GOT3 (cell line): ENCODE measurements around the gene KRTAP10-9.
"Not testable (repeated sequence)": the region's sequence is repeated elsewhere in the genome, so short reads cannot be mapped to it uniquely, and the experiment has no call there.

Experiments used
- DNase-seq: peaks from one replicate; lab custom pipeline; 2025; ENCODE audit warnings: mixed read lengths; lab: John Stamatoyannopoulos, UW

The KRTAP10-9 gene

DNA sequence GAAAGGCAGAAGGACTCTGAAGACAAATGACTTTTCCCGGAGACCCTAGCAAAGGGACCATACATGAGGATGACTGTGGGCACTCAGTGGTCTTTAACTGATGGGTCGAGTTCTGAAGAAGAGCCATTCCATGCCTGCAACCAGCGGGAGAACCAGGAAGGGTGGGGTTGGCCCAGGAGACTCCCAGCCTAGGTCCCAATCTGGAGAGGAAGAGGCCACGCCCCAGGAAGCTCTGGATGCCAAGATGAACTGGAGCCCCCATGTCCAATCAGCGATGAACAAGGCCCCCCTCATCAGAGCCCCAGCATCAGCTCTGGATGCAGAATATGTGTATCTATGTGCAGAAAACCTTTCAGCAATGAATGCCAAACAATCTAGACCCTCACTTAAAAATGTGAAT, 13.9 kb downstream of the KRTAP10-9 start:
- no peak for DNase-seq

DNA sequence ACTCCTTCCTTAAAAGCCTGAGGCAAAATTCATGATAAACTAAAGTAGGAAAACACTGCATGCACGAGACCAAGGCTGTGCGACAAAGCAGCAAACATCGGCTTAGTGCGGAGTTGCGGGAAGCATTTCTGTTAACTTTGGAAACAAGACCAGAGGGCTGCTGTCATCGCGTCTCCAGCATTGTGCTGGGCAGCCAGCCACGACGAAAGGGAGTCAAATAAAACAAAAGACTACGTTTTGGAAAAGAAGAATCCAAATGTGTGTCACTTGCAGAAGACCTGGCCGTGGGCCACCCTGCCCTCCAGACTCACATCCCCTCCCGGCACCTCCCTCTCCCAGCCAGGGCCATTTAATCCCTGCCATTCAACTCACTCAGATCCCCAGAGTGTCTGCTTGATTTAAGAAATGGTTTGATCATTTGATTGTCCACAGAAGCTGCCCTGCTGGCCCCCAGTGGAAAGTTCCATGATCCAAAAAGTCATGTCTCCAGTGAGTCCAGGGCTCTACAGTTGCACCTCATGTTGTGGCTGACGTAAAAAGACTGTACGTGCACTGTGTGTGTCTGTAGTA, 16.9 kb downstream of the KRTAP10-9 start:
- no peak for DNase-seq

GRCh38 chr21:44644878-44645277, 18.0 kb downstream of the KRTAP10-9 start:
- no peak for DNase-seq

DNA sequence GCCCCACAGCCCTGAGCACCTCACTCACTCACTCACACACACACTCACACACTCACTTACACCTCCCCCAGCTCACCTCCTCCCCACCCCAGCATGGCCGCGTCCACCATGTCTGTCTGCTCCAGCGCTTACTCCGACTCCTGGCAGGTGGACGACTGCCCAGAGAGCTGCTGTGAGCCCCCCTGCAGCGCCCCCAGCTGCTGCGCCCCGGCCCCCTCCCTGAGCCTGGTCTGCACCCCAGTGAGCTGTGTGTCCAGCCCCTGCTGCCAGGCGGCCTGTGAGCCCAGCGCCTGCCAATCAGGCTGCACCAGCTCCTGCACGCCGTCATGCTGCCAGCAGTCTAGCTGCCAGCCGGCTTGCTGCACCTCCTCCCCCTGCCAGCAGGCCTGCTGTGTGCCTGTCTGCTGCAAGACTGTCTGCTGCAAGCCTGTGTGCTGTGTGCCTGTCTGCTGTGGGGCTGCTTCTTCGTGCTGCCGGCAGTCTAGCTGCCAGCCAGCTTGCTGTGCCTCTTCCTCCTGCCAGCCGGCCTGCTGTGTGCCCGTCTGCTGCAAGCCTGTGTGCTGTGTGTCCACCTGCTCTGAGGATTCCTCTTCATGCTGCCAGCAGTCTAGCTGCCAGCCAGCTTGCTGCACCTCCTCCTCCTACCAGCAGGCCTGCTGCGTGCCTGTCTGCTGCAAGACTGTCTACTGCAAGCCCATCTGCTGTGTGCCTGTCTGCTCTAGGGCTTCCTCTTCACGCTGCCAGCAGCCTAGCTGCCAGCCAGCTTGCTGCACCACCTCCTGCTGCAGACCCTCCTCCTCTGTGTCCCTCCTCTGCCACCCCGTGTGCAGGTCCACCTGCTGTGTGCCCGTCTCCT, 19.7 kb downstream of the KRTAP10-9 start, which contains the start of gene KRTAP10-11:
Gene KRTAP10-11, plus strand, starts transcription at position 49 of the 856 bp plus-strand sequence. Its CDS starts 45 bp downstream, at position 94.
- DNase-seq = not testable (repeated sequence)

DNA sequence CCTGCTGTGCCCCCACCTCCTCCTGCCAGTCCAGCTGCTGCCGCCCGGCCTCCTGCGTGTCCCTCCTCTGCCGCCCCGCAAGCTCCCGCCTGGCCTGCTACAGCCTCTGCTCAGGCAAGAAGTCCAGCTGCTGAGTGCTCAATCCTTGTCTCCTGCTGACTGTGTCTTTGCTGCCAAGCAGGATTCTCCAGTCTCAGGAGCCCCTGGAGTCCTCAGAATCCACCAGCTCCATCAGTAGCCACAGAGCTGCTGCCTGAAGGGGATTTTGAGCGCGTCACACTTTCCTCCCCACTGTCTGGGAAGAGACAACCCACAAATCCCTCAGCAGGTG, 20.3 kb downstream of the KRTAP10-9 start:
- DNase-seq = no peak

DNA sequence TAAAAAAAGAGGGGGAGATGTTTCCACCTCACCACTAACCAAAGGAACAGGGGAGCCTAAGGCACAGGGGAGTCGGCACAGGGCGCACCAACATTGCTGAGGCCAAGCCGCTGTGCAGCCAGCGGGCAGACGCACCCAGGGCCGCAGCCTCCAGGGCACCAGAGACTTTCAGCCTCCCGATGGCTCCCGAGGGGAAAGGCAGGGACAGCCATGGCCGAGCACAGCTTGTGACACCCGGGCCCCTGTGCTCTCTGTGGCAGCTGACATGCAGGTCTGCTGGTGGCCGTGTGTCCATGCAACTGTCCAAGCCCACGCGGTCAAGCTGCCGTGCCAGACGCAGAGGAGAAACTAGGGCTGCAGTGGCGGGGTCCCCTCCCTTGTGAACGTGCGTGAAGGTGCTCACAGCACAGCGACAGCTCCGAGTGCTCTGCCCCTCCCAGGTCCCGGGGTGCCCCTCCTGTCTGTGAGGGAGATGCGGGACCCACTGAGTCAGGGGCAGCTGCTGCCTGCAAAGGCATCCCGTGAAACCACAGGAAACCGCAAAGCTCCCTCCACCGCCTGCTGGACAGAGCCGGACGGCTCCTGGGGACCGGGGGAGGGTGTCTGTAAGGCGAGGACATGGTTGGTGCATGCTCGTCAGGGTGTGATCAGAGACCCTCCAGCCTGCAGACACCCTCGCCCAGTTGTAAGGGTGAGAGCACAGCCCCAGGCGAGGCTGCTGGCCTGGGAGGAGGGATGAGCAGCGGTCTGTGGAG, 21.8 kb downstream of the KRTAP10-9 start:
- no peak for DNase-seq

DNA sequence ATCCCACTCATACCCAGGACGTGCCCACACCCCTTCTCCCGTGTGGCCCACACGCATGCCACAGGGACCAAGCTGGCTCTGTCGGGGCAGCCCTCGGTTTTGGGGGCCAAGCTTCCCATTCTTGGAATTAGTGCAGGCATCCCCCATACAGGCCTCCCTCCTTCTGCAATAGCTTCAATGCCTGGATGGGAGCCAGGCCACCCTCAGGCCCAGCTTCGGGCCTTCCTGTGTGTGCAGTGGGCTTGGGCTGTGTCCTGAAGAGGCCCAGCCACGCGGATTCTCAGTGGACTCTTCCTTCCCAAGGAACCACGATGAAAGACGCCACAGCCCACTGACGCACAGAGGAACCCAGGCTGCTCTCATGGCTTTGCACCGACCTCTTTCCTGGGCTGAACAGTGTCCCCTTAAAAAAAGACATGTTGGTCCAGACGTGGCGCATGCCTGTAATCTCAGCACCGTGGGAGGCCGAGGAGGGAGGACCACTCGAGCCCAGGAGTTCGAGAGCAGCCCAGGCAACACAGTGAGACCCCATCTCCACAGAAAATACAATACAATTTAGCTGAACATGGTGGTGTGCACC, 22.7 kb downstream of the KRTAP10-9 start:
- no peak for DNase-seq

- no peak for DNase-seq
Measured at GRCh38 chr21:44650265-44650972, 23.5 kb downstream of the KRTAP10-9 start.

DNA sequence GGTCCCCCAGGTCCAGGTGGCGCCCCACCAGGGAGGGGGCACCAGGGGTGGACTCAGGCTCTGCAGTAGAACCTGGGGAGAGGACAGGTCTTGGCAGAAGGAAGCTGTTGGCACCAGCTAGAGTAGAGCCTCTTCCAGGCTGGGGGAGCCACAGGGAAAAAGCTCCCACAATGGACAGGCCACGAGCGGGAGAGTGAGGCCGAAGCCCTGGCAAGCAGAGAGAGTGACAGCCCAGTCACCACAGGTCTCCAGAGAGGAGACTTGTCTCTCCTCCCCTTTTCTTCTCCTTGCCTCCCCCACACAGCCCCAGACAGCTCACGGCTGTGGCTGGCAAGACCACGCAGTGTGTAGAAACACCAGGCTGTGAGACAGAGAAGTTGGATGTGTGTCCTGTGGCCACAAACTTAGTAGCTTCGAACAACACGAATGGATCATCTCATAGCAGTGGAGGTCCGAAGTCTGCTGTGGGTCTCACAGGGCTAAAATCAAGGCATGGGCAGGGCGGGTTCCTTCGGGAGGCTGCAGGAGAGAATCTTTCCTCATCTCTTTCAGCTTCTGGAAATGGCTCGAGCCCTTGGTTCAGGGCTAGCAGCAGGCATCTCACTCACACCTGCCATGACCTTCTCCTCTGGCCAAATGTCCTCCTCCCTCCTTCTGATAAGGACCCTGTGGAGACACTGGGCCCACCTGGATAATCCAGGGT, 24.2 kb downstream of the KRTAP10-9 start:
- no peak for DNase-seq

DNA sequence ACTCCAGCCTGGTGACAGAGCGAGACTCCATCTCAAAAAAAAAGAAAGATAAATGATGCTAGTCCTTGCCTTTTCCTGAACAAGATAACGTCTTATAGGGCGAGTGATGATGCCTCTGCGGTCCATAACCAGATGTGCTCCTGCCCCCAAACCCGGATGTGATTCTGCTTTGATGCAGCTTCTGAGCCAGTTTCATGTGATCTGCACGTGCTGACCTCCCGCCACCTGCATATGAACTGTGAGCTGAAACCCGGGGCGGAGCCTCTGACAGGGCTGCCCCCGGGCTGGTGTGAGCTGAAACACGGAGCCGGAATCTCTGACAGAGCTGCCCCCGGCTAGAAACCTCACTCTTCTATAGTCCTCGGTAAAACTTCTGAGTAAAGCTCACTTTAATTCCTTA, 26.2 kb downstream of the KRTAP10-9 start:
- DNase-seq = no peak

GRCh38 chr21:44653656-44654575, 27.0 kb downstream of the KRTAP10-9 start:
- DNase-seq = no peak

GRCh38 chr21:44654576-44655175, 27.8 kb downstream of the KRTAP10-9 start, which contains the start of gene KRTAP12-4:
TSS of gene KRTAP12-4 (minus strand) at chr21:44654659. CDS start at chr21:44654614, 45 bp downstream.
- no peak for DNase-seq

GRCh38 chr21:44656868-44657267, 30.0 kb downstream of the KRTAP10-9 start:
- DNase-seq = no peak

- DNase-seq = no peak
Measured at GRCh38 chr21:44657635-44658540, 31.0 kb downstream of the KRTAP10-9 start, which contains the start of gene KRTAP12-3. TSS of gene KRTAP12-3 (plus strand) at chr21:44657932. CDS start at chr21:44657980, 48 bp downstream.

DNA sequence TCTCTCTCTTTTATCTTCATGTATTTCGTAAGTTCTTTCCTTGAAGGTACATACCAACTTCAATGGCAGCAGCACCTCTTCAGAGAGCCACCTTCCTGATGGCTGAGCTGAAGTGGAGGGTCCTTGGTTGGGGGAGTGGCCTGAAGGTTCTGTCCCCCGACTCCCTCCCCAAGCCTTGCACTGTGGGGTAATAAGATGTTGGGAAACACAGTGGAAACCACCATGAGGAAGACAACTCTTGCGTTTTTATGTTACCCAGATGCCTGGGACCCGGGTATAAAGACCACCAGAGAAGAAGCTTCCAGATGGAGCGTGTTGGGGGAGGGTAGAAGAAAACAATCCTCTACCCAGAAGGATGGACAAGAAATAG, 31.6 kb downstream of the KRTAP10-9 start:
- DNase-seq = no peak

- DNase-seq = no peak
Measured at GRCh38 chr21:44658913-44659595, 32.2 kb downstream of the KRTAP10-9 start.

GRCh38 chr21:44661567-44661966, 34.7 kb downstream of the KRTAP10-9 start:
- not testable (repeated sequence) for DNase-seq

DNA sequence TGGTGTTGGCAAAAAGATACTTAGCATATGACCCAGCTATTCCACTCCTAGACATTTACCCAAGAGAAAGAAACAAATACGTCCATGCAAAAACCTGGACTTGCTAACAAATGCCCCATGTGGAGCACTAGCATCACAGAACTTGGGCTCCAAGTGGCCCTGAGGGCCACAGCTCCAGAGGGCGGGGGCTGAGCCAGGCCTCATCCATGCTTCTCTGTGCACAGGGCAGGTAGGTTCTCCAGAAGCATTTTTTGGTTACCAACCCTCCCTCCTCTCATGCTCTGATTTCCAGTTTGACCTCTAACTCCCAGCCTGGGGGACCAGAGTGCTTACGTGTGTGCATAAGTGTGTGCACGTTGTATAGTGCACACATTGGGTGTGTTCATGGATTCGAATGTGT, 37.8 kb downstream of the KRTAP10-9 start:
- no peak for DNase-seq
